GM06990 (cell line): ENCODE measurements around the gene ALKBH6.
A peak's percentile ranks its signal among the peaks of the same experiment; 100 is the strongest.

ENCODE experiments used
- DNase-seq: peaks from one replicate; pipeline ENCODE4 v3.0.0-alpha.2; 2011; ENCODE audit not compliant: insufficient read length; ENCODE audit errors: extremely low read depth
- H3K27me3 ChIP-seq: replicated peaks from 2 replicates; pipeline ENCODE4 v1.6.0; 2011; ENCODE audit warnings: low read length; ENCODE audit not compliant: control insufficient read depth, insufficient read depth
- H3K36me3 ChIP-seq: 2 replicates; pipeline ENCODE4 v1.5.1; 2011; ENCODE audit warnings: low read length; ENCODE audit not compliant: control insufficient read depth, insufficient read depth
- H3K4me3 ChIP-seq: replicated peaks from 2 replicates; pipeline ENCODE4 v1.5.1; 2011; ENCODE audit warnings: low read depth, mild to moderate bottlenecking, control low read depth, low read length
- CTCF ChIP-seq: IDR thresholded peaks from 2 replicates; pipeline ENCODE4 v1.5.1; 2011; ENCODE audit warnings: low read length, control low read depth, mild to moderate bottlenecking, inconsistent platforms; ENCODE audit not compliant: insufficient read depth, poor library complexity, severe bottlenecking

ALKBH6 gene

GRCh38 chr19:35978271-35978670 is 35.7 kb downstream of the ALKBH6 start:
- H3K4me3 ChIP-seq = no peak overlapping the region
- no peaks in the 10 kb centered on the region for H3K36me3 ChIP-seq
- no peak for TF ChIP-seq CTCF
- DNase-seq = no peak
- no peaks in the 10 kb centered on the region for H3K27me3 ChIP-seq

GRCh38 chr19:35977446-35978222 is 36.4 kb downstream of the ALKBH6 start:
- Histone ChIP-seq H3K27me3 (no peaks in the 10 kb centered on the region), H3K36me3 (no peaks in the 10 kb centered on the region), H3K4me3 (no peak overlapping the region)
- peak; percentile 57 for DNase-seq
- TF ChIP-seq CTCF = peak; percentile 52

GRCh38 chr19:35975608-35976214 is 38.3 kb downstream of the ALKBH6 start:
- Histone ChIP-seq H3K27me3 (no peaks in the 10 kb centered on the region), H3K4me3 (no peak overlapping the region), H3K36me3 (no peaks in the 10 kb centered on the region)
- TF ChIP-seq CTCF = no peak
- no peak for DNase-seq

- no peaks in the 10 kb centered on the region for H3K27me3 ChIP-seq
- no peak for TF ChIP-seq CTCF
- DNase-seq = no peak
- no peaks in the 10 kb centered on the region for H3K36me3 ChIP-seq
- no peak overlapping the region for H3K4me3 ChIP-seq
These were observed 40.5 kb downstream of the ALKBH6 start for GRCh38 chr19:35973487-35973886.

- Histone ChIP-seq H3K4me3 (no peak overlapping the region), H3K36me3 (no peaks in the 10 kb centered on the region), H3K27me3 (no peaks in the 10 kb centered on the region; the same call in 1 of the 2 replicates)
- no peak for DNase-seq
- no peak for TF ChIP-seq CTCF
These were observed 47.2 kb downstream of the ALKBH6 start for GRCh38 chr19:35966771-35967170.
